GM18517 (cell line): ENCODE measurements around the gene HBG1.
"Not testable (repeated sequence)": the region's sequence is repeated elsewhere in the genome, so short reads cannot be mapped to it uniquely, and the experiment has no call there.

Source experiments
- ATAC-seq: cut with Tn5 transposase; IDR thresholded peaks from one replicate; pipeline ENCODE4 v1.9.1; 2021; ENCODE audit warnings: mild to moderate bottlenecking, moderate library complexity; ENCODE audit not compliant: unreplicated experiment

HBG1 gene

DNA sequence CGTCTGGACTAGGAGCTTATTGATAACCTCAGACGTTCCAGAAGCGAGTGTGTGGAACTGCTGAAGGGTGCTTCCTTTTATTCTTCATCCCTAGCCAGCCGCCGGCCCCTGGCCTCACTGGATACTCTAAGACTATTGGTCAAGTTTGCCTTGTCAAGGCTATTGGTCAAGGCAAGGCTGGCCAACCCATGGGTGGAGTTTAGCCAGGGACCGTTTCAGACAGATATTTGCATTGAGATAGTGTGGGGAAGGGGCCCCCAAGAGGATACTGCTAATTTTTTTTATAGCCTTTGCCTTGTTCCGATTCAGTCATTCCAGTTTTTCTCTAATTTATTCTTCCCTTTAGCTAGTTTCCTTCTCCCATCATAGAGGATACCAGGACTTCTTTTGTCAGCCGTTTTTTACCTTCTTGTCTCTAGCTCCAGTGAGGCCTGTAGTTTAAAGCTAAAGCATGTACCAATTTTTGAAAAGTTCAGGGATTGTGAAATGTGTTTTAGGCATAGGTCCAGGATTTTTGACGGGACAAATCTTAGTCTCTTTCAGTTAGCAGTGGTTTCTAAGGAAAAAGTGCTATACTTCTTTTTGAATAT lies at the start of gene HBG1:
Gene HBG1 (minus strand): TSS at position 51 of the 590 bp plus-strand sequence. CDS start 53 bp downstream, outside the sequence.
- not testable (repeated sequence) for ATAC-seq

DNA sequence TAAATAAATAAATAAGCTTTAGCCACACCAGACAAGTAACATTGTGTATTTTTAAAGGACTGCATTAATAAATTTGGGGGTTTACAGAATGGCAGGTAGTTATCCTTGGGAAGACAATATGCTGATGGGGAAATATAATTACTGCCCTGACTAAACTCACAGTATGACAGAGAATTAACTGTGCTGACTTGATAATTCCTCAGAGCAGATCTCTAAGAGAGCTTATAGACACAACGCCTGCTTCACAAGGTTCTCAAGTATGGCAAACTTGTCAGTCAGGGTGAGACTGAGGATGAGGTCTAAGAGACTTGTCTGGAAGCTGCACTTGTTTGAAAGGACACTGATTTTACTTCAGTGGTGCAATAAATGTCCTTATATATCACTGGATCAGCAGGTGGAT lies 48.8 kb upstream of the HBG1 start:
- ATAC-seq, result no peak

DNA sequence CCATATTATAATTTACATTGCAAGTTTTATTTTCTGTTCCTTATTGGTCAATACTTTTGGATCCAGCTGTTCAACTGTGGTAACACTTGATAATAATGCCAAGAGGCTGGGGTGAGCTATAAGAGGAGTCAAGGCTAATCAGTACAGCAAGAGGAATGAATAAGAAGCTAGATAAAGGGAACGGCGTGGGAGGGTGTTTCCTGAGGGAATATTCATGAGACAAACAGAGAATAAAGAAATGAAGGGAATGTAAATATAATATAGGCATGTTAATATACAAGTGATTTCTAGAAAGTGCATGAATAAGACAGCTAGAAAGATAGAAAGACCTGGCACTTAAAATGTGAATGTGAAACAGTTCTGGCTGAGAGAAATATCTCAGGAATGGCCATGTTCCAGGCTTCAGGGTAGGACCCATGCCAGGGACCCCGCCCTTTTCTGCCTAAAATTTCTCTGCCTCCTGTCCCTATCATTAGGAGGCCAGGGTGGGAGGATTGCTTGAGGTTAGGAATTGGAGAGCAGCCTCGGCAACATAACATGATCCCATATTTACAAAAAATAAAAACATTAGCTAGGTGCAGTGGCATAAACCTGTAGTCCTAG lies 48.2 kb upstream of the HBG1 start:
- ATAC-seq, result no peak

DNA sequence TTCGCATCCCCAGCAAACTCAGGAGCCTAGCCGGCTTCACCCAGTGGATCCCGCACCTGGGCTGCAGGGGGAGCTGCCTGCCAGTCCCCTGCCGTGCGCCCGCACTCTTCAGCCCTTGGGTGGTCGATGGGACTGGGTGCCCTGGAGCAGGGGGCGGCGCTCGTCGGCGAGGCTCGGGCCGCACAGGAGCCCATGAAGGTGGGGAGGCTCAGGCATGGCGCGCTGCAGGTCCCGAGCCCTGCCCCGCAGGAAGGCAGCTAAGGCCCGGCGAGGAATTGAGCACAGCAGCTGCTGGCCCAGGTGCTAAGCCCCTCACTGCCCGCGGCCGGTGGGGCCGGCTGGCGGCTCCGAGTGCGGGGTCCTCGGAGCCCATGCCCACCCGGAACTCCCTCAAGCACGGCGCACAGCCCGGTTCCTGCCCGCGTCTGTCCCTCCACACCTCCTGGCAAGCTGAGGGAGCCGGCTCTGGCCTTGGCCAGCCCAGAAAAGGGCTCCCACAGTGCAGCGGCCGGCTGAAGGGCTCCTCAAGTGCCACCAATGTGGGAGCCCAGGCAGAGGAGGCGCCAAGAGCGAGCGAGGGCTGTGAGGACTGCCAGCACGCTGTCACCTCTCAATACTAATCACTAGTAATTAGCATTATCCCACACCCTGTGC lies 44.8 kb upstream of the HBG1 start:
- ATAC-seq, result not testable (repeated sequence)

DNA sequence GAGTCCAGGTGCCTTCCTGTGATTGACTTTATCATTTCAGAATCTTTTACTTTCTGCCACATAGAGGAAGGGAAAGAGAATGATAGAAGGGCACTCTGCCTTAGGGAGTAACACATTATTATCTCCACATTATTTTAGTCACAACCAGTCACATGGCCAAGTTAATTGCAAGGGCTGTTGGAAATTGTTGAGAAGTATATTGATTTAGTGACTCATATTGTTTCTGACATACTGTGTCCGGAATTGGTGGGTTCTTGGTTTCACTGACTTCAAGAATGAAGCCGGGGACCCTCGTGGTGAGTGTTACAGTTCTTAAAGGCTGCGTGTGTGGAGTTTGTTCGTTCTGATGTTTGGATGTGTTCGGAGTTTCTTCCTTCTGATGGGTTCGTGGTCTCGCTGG lies 43.4 kb upstream of the HBG1 start:
- ATAC-seq, result no peak

DNA sequence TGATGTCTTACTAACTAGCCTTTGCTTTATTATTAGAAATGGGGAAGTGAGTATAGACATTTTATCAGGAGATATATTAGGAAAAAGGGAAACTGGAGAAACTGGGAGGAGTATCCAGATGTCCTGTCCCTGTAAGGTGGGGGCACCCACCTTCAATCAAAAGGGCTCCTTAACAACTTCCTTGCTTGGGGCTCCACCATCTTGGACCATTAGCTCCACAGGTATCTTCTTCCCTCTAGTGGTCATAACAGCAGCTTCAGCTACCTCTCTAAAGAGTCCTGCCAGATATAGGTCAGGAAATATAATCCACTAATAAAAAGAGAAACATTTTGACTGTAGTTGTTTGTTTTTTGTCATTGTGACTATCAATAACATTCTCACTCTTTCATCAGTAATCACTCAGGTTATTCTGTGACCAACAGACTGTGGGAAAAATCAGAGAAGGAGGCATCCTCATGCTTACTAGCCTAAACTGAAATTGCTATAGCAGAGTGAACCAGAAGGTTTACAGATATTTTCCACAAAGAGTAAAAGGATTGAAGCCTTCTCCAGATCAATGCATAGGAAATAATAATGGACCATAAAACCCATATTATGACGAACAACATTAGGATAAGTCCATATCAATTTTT lies 41.7 kb upstream of the HBG1 start:
- ATAC-seq, result peak; percentile 94

DNA sequence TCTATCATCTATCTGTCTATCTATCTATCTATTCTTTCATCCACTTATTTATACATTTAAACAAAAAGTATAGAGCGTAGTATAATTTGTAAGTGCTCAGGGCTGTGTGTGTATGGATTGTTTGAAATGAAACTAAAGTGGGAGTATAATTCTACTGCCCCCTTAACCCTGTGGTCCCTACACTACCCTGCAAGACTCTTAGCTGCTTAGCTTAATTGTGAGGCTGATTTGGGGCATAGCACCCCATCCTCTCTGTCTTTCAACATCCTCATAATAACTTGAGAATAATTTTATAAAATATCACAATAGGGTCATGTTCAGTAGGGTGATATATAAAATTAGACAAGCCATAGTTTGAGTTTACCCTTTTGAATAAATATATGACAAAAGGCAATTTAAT lies 40.4 kb upstream of the HBG1 start:
- ATAC-seq, result no peak

DNA sequence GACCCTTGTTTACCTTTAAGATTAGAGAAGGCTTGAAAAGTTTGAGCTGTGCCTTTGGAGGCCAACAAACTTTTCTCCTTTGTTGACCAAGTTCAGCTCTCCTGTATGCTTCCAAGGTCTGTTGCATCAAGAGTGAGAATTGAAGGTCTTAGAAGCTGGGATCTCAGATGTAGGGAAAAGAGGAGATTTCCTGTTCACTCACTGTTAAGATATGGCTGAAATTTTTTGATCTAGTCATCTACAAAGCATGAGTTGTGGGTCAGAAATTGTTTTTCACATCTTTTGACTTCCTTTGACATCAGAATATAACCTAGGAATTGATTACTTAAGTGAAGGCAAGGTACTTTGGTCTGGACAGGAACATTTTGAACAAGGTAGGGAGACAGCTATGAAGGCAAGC lies 40.0 kb upstream of the HBG1 start:
- no peak for ATAC-seq

DNA sequence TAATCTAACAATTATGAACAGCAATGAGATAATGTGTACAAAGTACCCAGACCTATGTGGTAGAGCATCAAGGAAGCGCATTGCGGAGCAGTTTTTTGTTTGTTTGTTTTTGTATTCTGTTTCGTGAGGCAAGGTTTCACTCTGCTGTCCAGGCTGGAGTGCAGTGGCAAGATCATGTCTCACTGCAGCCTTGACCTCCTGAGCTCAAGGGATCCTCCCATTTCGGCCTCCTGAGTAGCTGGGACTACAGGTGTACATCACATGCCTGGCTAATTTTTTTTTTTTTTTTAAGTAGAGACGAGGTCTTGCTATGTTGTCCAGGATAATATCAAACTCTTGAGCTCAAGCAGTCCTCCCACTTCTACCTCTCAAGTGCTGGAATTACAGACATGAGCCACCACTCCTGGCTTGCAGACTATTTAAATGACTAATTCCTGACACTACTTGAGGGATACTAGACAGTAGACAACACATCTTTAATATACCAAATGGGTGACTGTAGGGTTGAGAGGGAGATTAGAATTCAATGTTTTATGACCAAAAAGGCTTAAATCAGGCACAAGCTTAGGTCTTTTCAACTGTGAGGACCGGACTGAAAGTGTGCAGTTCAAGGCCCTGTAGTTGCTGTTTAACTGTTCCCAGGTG lies 39.4 kb upstream of the HBG1 start:
- ATAC-seq, result no peak

DNA sequence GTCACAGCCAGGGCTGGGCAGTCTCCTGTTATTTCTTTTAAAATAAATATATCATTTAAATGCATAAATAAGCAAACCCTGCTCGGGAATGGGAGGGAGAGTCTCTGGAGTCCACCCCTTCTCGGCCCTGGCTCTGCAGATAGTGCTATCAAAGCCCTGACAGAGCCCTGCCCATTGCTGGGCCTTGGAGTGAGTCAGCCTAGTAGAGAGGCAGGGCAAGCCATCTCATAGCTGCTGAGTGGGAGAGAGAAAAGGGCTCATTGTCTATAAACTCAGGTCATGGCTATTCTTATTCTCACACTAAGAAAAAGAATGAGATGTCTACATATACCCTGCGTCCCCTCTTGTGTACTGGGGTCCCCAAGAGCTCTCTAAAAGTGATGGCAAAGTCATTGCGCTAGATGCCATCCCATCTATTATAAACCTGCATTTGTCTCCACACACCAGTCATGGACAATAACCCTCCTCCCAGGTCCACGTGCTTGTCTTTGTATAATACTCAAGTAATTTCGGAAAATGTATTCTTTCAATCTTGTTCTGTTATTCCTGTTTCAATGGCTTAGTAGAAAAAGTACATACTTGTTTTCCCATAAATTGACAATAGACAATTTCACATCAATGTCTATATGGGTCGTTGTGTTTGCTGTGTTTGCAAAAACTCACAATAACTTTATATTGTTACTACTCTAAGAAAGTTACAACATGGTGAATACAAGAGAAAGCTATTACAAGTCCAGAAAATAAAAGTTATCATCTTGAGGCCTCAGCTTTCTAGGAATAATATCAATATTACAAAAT lies 38.6 kb upstream of the HBG1 start:
- no peak for ATAC-seq

DNA sequence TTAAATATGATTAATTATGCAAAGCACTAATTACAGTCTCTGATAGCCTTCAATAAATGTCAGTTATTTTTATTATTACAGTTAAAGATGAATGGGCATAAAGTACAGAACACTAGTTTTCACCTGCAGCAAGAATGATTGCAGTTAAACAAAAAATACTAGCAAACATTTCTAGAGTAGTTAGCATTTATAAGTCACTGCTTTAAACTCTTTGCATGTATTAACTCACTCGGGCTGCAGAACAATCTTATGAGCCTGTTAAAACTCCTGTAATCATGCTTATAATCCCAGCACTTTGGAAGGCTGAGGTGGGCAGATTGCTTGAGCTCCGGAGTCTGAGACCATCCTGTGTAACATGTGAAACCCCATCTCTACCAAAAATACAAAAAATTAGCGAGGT lies 37.2 kb upstream of the HBG1 start:
- ATAC-seq, result no peak

DNA sequence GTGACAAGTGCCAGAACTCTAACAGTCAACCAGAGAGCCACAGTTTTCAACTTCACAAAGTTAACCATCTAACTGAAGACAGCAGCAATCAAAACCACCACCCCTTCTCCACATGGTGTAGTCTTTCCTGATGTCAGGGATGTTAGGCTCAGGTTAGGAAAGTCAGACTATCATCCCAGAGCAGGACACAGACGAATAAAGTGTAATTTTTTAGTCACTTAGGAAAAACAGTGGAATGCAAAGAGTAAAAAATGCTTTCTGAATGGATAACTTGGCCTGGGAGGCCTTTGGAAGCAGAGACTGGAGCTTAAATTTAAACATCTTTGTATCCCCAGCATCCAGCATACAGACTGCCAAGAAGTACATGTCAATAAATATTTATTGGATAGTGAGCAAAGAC lies 36.7 kb upstream of the HBG1 start:
- no peak for ATAC-seq

DNA sequence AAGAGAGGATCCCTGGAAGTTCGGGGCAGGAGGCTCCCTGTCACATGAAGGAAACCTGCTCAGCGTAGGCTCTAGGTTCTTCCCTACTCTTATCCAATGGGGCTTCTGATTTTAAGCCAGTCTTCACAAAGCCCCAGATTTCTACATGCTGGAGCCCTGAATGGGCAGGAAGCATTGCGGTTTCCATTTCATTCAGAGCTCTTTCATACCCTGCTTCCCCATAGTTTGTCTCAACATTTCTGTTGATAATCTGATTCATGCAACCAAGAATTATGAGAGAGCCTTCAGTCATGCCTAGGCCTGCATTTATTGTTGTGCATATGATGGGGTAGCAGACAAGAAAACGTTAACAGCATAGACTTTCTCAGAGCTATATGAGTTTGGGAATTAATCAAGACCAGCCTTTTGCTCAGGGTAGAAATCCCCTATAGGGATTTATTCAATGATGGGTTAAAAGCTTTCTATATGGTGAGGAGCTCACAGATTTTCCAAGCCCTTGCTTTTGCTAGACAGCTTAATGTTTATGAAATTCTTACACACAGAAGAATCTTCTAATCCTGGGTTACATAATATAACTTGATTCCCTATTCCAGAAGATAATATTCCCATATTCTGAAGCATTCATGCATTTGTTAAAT lies 36.2 kb upstream of the HBG1 start:
- ATAC-seq, result no peak

DNA sequence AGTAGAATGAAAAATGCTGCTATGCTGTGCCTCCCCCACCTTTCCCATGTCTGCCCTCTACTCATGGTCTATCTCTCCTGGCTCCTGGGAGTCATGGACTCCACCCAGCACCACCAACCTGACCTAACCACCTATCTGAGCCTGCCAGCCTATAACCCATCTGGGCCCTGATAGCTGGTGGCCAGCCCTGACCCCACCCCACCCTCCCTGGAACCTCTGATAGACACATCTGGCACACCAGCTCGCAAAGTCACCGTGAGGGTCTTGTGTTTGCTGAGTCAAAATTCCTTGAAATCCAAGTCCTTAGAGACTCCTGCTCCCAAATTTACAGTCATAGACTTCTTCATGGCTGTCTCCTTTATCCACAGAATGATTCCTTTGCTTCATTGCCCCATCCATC lies 35.0 kb upstream of the HBG1 start:
- ATAC-seq, result no peak

DNA sequence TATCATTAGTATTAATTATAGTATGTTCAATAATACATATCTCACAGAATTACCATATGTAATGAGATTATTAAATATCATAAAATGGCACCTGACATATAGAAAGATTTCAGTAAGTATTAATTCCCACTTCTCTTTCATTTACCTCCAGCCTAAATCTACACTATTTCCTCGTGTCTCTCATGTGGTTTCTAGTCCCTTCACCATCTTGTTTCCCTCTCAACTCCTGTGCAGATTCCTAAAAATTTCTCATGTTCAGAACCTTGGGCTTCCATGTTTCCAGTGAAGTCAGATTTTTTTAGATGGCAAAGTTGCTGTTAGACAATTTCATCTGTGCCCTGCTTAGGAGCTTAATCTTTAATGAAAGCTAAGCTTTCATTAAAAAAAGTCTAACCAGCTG lies 34.2 kb upstream of the HBG1 start:
- no peak for ATAC-seq

DNA sequence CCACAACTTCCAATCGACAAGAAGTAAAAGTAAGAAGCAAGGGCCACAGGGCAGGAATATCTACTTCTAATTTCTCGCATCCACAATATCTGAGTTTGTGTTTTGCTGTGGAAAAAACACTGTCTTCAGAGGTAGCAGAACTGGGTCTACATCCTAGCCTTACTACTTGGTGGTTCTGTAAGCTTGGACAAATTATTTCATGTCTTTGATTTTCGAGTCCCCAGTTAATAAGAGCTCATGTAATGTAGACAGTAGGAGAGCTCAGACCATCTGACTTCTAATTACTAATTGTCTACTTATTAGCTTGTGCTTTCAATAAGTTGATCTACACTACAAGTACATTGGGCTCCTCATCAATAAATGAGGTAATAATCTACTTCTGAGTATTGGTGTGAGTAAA lies 33.4 kb upstream of the HBG1 start:
- no peak for ATAC-seq

DNA sequence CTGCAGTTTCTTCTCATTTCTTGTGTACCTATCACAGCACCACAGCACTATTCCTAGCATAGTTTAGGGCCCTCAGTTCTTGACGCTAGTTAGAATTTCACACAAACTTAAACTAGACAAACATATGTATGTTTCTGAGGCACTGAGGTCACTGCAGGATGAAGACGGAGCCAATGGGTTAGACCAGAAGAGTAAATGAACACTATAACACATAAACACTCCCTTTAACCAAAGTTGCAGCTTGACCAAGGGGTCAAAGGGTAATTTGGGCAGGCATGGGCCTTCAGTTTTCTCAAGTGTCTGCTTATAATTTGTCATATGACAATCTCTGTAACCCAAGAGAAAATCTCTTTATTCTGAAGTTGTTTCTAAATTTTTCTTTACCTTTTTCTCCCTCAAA lies 33.0 kb upstream of the HBG1 start:
- no peak for ATAC-seq

DNA sequence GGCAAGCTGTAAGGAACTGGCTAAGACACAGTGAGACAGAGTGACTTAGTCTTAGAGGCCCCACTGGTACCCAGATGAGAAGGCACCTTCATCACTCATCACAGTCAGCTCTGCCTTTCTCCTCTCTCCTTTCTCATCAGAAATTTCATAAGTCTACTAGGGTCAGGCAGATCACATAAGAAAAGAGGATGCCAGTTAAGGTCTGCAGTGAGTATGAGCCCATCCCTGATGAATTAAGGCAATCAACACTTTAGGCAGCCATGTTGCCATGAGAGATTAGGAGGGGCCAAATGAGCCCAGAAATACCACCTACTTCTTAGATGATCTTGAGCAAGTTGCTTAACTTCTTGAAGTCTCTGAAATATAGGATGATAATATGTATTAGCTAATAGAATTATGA lies 31.9 kb upstream of the HBG1 start:
- no peak for ATAC-seq

DNA sequence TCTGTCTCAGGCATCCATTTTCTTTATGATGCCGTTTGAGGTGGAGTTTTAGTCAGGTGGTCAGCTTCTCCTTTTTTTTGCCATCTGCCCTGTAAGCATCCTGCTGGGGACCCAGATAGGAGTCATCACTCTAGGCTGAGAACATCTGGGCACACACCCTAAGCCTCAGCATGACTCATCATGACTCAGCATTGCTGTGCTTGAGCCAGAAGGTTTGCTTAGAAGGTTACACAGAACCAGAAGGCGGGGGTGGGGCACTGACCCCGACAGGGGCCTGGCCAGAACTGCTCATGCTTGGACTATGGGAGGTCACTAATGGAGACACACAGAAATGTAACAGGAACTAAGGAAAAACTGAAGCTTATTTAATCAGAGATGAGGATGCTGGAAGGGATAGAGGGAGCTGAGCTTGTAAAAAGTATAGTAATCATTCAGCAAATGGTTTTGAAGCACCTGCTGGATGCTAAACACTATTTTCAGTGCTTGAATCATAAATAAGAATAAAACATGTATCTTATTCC lies 31.0 kb upstream of the HBG1 start:
- peak; percentile 90 for ATAC-seq

DNA sequence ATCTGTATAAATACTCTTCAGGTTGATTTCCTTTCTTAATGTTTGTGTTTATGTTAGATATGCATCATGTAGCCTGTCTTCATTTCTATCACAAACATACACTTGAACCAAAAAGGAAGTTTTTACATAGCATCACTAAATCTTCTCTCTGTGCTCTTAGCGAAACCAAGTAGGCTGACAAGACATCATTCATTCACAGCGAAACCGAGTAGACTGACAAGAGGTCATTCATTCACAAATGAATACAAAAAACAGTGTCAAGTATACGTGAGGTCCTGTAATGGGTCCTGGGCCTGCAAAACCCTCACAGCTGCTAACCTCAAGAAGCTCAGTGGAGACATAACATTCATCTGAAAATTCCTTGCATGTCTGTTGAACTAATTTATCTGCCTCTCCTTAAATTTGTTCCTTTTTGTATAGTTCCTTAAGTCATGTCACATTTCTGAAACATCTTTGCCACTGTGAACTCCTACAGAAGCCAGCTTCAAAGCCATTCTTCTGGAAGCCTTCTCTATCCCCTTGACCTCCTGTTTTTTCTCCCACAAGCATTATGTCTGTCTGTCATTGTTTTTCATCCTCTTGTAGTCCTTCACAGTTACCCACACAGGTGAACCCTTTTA lies 29.9 kb upstream of the HBG1 start:
- no peak for ATAC-seq
